ENCODE measurements around the gene GALNT9. TPM values are rescaled to one million over a fixed set of nuclear protein-coding genes. Genes with fewer than 3 reads are reported as not detected.
"Not testable (repeated sequence)": the region's sequence is repeated elsewhere in the genome, so short reads cannot be mapped to it uniquely, and the experiment has no call there.

GALNT9 gene
- total RNA-seq (1 to 10 TPM in 5 of 7 donors, under 1 TPM in 2; 0.52 to 2.4 (median 1.4) TPM), polyA plus RNA-seq (under 1 TPM; 0.20 to 0.51 (median 0.30) TPM)
- long read RNA-seq, donor 1, partial matches to known transcripts: 0 of 1 reads
- long read RNA-seq, donor 1, other reads (novel, unspliced or antisense): 0 of 1 reads
- long read RNA-seq, donor 2: 0 reads

DNA sequence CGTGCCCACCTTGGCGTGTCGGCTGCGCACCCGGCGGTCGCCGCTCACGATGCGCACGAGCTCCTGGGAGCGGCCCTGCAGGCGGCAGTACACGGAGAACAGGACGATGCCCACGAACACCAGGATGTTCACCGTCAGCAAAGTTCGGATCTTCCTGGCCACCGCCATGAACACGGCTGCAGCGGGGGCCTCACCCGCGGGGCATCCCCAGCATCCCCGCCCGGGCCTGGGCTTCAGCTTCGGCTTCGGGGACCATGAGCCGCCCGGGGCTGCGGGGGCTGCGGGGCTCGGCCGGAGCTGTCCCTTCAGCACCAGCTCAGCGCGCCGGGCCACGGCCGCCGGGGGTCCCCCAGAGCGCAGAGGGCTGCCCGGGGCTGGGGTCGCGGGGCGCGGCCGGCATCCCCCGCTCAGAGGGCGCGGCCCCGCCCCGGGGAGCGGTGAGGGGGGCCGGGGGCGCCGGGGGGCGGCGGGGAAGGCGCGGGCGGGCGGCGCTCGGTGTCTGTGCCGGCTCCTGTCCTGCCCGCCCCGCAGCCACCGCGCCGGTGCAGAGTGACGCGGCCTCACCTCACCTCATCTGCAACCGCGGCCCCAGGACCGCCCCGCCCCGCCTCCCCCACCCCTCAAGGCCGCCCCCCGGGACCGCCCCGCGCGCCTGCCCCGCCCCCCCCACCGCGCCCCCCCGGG is at the start of gene GALNT9:
TSS of gene GALNT9 (minus strand) at position 554 of the 684 bp plus-strand sequence. CDS start at position 168, 386 bp downstream.
- WGBS, 5 donors: 5 to 9% (median 6%) methylated on average over 30 to 78 of the region's 86 CpGs; no CpG with 5 or more reads in 1 of the 5 donors
- TF ChIP-seq POLR2A (IDR thresholded peaks at IDR 0.05): no peak
- TF ChIP-seq, protein P1, sequence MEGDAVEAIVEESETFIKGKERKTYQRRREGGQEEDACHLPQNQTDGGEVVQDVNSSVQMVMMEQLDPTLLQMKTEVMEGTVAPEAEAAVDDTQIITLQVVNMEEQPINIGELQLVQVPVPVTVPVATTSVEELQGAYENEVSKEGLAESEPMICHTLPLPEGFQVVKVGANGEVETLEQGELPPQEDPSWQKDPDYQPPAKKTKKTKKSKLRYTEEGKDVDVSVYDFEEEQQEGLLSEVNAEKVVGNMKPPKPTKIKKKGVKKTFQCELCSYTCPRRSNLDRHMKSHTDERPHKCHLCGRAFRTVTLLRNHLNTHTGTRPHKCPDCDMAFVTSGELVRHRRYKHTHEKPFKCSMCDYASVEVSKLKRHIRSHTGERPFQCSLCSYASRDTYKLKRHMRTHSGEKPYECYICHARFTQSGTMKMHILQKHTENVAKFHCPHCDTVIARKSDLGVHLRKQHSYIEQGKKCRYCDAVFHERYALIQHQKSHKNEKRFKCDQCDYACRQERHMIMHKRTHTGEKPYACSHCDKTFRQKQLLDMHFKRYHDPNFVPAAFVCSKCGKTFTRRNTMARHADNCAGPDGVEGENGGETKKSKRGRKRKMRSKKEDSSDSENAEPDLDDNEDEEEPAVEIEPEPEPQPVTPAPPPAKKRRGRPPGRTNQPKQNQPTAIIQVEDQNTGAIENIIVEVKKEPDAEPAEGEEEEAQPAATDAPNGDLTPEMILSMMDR (IDR thresholded peaks at IDR 0.05 in 8 of 11, conservative IDR thresholded peaks at IDR 0.05 in 3 of 11): no peak
- no peak for TF ChIP-seq POLR2AphosphoS5 (IDR thresholded peaks at IDR 0.05)
- H3K9me3 ChIP-seq: no peaks in the 10 kb centered on the region
- peaks cover 0 to 100% (median 72%) of the 10 kb centered on the region in 7 donors for H3K27me3 ChIP-seq (replicated peaks in 1 of 7)
- peak within 1 kb of the TSS in 1 of 8 donors; percentile 25 for H3K4me3 ChIP-seq
- no peak for DNase-seq
- intact Hi-C loops (cut with DNase I; ENCODE audit: low total_unique reads): no loop called here
- H3K27ac ChIP-seq: no peak within 1 kb of the TSS
- peaks cover 3 to 30% (median 18%) of the 10 kb centered on the region in 6 donors for H3K4me1 ChIP-seq
- no peaks in the 10 kb centered on the region for H3K36me3 ChIP-seq

DNA sequence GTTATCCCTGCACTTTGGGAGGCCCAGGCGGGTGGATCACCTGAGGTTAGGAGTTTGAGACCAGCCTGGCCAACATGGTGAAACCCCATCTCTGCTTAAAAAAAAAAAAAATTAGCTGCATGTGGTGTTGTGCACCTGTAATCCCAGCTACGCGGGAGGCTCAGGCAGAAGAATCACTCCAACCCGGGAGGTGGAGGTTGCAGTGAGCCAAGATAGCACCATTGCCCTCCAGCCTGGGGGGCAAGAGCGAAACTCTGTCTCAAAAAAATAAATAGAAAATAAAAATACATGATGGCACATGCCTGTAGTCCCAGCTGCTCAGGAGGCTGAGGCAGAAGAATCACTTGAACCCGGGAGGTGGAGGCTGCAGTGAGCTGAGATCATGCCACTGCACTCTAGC is 49.7 kb upstream of the GALNT9 start:
- H3K9me3 ChIP-seq; H3K4me1 ChIP-seq; H3K4me3 ChIP-seq; intact Hi-C loops (cut with DNase I; ENCODE audit: low total_unique reads); H3K36me3 ChIP-seq; H3K27ac ChIP-seq: not testable (repeated sequence)
- peaks cover 5 to 73% (median 39%) of the 10 kb centered on the region in 7 donors for H3K27me3 ChIP-seq (replicated peaks in 1 of 7)
- 73 to 87% (median 86%) methylated on average over 6 of the region's 6 CpGs for WGBS, 5 donors
- DNase-seq: peak; percentile 11

DNA sequence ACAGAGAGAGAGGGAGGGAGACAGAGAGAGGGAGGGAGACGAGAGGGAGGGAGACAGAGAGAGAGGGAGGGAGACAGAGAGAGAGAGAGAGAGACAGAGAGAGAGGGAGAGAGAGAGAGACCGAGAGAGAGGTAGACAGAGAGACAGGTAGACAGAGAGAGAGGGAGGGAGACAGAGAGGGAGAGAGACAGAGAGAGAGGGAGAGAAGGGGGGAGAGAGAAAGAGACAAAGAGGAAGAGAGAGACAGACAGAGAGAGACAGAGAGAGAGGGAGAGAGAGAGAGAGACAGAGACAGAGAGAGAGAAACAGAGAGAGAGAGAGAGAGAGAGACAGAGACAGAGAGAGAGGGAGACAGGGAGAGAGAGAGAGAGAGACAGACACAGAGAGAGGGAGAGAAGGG is 47.8 kb upstream of the GALNT9 start:
- TF ChIP-seq, protein P1 (IDR thresholded peaks at IDR 0.05 in 8 of 11, conservative IDR thresholded peaks at IDR 0.05 in 3 of 11): no peak
- TF ChIP-seq POLR2A (IDR thresholded peaks at IDR 0.05) (no peak), POLR2AphosphoS5 (IDR thresholded peaks at IDR 0.05) (no peak)
- Histone ChIP-seq H3K4me3 (no peak overlapping the region), H3K36me3 (no peaks in the 10 kb centered on the region), H3K4me1 (no peaks in the 10 kb centered on the region), H3K27me3 (replicated peaks in 1 of 7) (peaks cover 5 to 87% (median 47%) of the 10 kb centered on the region in 7 donors), H3K9me3 (no peaks in the 10 kb centered on the region), H3K27ac (no peak overlapping the region)
- 36 to 50% (median 46%) methylated on average over 2 of the region's 2 CpGs for WGBS, 5 donors
- DNase-seq: no peak
- intact Hi-C loops (cut with DNase I; ENCODE audit: low total_unique reads): no loop called here

DNA sequence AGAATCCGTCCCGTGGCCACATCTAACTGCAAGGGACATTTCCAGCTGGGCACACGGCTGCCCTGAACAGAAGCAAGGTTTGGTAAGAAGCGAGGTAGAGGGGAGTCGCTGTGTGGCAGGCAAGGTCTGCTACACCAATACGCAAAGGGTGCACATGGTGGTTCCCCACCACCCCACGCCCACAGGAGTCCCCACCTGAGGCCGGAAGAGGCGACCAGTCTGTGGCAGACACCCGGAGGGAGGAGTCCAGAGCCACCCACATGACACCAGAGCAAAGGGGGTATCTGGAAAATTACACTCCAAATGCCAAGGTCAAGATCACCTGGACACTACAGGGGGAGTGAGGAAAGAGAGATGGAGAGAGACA is 47.1 kb upstream of the GALNT9 start:
- Histone ChIP-seq H3K4me1 (no peaks in the 10 kb centered on the region), H3K9me3 (peaks cover 0 to 4% (median 0%) of the 10 kb centered on the region in 8 donors), H3K4me3 (no peak overlapping the region), H3K27me3 (replicated peaks in 1 of 7) (peaks cover 5 to 88% (median 49%) of the 10 kb centered on the region in 7 donors), H3K27ac (no peak overlapping the region), H3K36me3 (no peaks in the 10 kb centered on the region)
- 52 to 73% (median 63%) methylated on average over 10 of the region's 10 CpGs for WGBS, 5 donors
- intact Hi-C loops (cut with DNase I; ENCODE audit: low total_unique reads): no loop called here
- peak; percentile 51 for DNase-seq
- TF ChIP-seq, protein P1 (IDR thresholded peaks at IDR 0.05 in 8 of 11, conservative IDR thresholded peaks at IDR 0.05 in 3 of 11): no peak
- TF ChIP-seq POLR2AphosphoS5 (IDR thresholded peaks at IDR 0.05) (no peak), POLR2A (IDR thresholded peaks at IDR 0.05) (no peak)
